ENCODE measurements around the gene C1orf105.

GRCh38 chr1:172453153-172453545 is 32.7 kb downstream of the C1orf105 start:
- TF ChIP-seq POLR2AphosphoS5 (IDR thresholded peaks at IDR 0.05; ENCODE audit: low read depth): no peak
- TF ChIP-seq, protein P1, sequence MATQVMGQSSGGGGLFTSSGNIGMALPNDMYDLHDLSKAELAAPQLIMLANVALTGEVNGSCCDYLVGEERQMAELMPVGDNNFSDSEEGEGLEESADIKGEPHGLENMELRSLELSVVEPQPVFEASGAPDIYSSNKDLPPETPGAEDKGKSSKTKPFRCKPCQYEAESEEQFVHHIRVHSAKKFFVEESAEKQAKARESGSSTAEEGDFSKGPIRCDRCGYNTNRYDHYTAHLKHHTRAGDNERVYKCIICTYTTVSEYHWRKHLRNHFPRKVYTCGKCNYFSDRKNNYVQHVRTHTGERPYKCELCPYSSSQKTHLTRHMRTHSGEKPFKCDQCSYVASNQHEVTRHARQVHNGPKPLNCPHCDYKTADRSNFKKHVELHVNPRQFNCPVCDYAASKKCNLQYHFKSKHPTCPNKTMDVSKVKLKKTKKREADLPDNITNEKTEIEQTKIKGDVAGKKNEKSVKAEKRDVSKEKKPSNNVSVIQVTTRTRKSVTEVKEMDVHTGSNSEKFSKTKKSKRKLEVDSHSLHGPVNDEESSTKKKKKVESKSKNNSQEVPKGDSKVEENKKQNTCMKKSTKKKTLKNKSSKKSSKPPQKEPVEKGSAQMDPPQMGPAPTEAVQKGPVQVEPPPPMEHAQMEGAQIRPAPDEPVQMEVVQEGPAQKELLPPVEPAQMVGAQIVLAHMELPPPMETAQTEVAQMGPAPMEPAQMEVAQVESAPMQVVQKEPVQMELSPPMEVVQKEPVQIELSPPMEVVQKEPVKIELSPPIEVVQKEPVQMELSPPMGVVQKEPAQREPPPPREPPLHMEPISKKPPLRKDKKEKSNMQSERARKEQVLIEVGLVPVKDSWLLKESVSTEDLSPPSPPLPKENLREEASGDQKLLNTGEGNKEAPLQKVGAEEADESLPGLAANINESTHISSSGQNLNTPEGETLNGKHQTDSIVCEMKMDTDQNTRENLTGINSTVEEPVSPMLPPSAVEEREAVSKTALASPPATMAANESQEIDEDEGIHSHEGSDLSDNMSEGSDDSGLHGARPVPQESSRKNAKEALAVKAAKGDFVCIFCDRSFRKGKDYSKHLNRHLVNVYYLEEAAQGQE (IDR thresholded peaks at IDR 0.05; ENCODE audit: unreplicated experiment): no peak
- TF ChIP-seq, protein P2, sequence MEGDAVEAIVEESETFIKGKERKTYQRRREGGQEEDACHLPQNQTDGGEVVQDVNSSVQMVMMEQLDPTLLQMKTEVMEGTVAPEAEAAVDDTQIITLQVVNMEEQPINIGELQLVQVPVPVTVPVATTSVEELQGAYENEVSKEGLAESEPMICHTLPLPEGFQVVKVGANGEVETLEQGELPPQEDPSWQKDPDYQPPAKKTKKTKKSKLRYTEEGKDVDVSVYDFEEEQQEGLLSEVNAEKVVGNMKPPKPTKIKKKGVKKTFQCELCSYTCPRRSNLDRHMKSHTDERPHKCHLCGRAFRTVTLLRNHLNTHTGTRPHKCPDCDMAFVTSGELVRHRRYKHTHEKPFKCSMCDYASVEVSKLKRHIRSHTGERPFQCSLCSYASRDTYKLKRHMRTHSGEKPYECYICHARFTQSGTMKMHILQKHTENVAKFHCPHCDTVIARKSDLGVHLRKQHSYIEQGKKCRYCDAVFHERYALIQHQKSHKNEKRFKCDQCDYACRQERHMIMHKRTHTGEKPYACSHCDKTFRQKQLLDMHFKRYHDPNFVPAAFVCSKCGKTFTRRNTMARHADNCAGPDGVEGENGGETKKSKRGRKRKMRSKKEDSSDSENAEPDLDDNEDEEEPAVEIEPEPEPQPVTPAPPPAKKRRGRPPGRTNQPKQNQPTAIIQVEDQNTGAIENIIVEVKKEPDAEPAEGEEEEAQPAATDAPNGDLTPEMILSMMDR (conservative IDR thresholded peaks at IDR 0.05; ENCODE audit: low read depth in 2 of 2): no peak
- TF ChIP-seq ETS1 (IDR thresholded peaks at IDR 0.05): no peak
- TF ChIP-seq EZH2 (IDR thresholded peaks at IDR 0.05; ENCODE audit: low read depth, unreplicated experiment): no peak
- TF ChIP-seq EZH2phosphoT487 (IDR thresholded peaks at IDR 0.05; ENCODE audit: unreplicated experiment): no peak
- no peak for TF ChIP-seq CREB1 (CRISPR knock-in tag; IDR thresholded peaks at IDR 0.05; ENCODE audit: low read depth)
- no peak for TF ChIP-seq STAT1 (IDR thresholded peaks at IDR 0.05; ENCODE audit: unreplicated experiment)
- no peak for TF ChIP-seq ZNF114 (CRISPR knock-in tag; IDR thresholded peaks at IDR 0.05)
- no peak for TF ChIP-seq JUNB (IDR thresholded peaks at IDR 0.05; ENCODE audit: unreplicated experiment)
- no peak for TF ChIP-seq NANOG (IDR thresholded peaks at IDR 0.05; ENCODE audit: borderline replicate concordance)
- TF ChIP-seq ZNF331 (CRISPR knock-in tag; IDR thresholded peaks at IDR 0.05; ENCODE audit: low read depth): no peak
